ENCODE results near the gene NKX2-1.

NKX2-1 gene

GRCh38 chr14:36518031-36518585, 1.9 kb downstream of the NKX2-1 start:
- DNase-seq (ENCODE audit: low read depth in 1 of 2, low spot score in 1 of 2) = no peak

GRCh38 chr14:36517242-36518030, 2.6 kb downstream of the NKX2-1 start:
- DNase-seq (ENCODE audit: low read depth in 1 of 2, low spot score in 1 of 2) = no peak

GRCh38 chr14:36516719-36517241, 3.3 kb downstream of the NKX2-1 start:
- no peak for DNase-seq (ENCODE audit: low read depth in 1 of 2, low spot score in 1 of 2)

- no peak for DNase-seq (ENCODE audit: low read depth in 1 of 2, low spot score in 1 of 2)
These were observed 3.9 kb downstream of the NKX2-1 start for GRCh38 chr14:36515896-36516718.

- DNase-seq (ENCODE audit: low read depth in 1 of 2, low spot score in 1 of 2) = no peak
These were observed 4.9 kb downstream of the NKX2-1 start for GRCh38 chr14:36515105-36515593.

- DNase-seq (ENCODE audit: low read depth in 1 of 2, low spot score in 1 of 2) = no peak
These were observed 5.5 kb downstream of the NKX2-1 start for GRCh38 chr14:36514278-36515104.

GRCh38 chr14:36513451-36514277, 6.4 kb downstream of the NKX2-1 start:
- DNase-seq (ENCODE audit: low read depth in 1 of 2, low spot score in 1 of 2) = no peak

- no peak for DNase-seq (ENCODE audit: low read depth in 1 of 2, low spot score in 1 of 2)
These were observed 7.0 kb downstream of the NKX2-1 start for GRCh38 chr14:36513012-36513420.

- no peak for DNase-seq (ENCODE audit: low read depth in 1 of 2, low spot score in 1 of 2)
These were observed 7.4 kb downstream of the NKX2-1 start for GRCh38 chr14:36512585-36513003.

GRCh38 chr14:36511981-36512584, 7.9 kb downstream of the NKX2-1 start:
- DNase-seq (ENCODE audit: low read depth in 1 of 2, low spot score in 1 of 2) = no peak

GRCh38 chr14:36510874-36511273, 9.2 kb downstream of the NKX2-1 start:
- DNase-seq (ENCODE audit: low read depth in 1 of 2, low spot score in 1 of 2) = no peak

GRCh38 chr14:36510078-36510799, 9.8 kb downstream of the NKX2-1 start:
- no peak for DNase-seq (ENCODE audit: low read depth in 1 of 2, low spot score in 1 of 2)

- DNase-seq (ENCODE audit: low read depth in 1 of 2, low spot score in 1 of 2) = no peak
These were observed 10.7 kb downstream of the NKX2-1 start for GRCh38 chr14:36509069-36509917.

GRCh38 chr14:36508418-36509068, 11.5 kb downstream of the NKX2-1 start:
- no peak for DNase-seq (ENCODE audit: low read depth in 1 of 2, low spot score in 1 of 2)

GRCh38 chr14:36507847-36508417, 12.1 kb downstream of the NKX2-1 start:
- no peak for DNase-seq (ENCODE audit: low read depth in 1 of 2, low spot score in 1 of 2)

- no peak for DNase-seq (ENCODE audit: low read depth in 1 of 2, low spot score in 1 of 2)
These were observed 13.1 kb downstream of the NKX2-1 start for GRCh38 chr14:36506732-36507614.
